ENCODE data around the gene SLC38A4.

DNA sequence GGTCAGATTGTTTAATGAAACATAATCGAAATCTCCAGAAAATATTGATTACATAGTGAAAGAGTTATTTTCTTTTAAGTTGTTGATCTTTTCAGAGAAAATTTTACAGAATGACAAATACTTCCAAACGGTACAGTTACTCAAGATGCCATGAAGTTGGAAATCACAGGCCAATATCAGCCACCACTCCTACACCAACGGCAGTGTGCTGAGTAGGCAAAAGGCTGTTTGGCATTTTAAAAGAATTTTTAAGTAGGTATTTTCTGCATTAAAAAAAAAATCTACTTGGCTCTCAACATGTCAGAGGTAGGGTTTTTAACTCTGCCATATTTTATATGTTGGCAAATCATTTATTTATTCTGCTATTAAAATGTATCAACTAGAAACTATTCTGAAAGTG lies 21.7 kb downstream of the SLC38A4 start:
- TF ChIP-seq, protein P1, sequence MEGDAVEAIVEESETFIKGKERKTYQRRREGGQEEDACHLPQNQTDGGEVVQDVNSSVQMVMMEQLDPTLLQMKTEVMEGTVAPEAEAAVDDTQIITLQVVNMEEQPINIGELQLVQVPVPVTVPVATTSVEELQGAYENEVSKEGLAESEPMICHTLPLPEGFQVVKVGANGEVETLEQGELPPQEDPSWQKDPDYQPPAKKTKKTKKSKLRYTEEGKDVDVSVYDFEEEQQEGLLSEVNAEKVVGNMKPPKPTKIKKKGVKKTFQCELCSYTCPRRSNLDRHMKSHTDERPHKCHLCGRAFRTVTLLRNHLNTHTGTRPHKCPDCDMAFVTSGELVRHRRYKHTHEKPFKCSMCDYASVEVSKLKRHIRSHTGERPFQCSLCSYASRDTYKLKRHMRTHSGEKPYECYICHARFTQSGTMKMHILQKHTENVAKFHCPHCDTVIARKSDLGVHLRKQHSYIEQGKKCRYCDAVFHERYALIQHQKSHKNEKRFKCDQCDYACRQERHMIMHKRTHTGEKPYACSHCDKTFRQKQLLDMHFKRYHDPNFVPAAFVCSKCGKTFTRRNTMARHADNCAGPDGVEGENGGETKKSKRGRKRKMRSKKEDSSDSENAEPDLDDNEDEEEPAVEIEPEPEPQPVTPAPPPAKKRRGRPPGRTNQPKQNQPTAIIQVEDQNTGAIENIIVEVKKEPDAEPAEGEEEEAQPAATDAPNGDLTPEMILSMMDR (IDR thresholded peaks at IDR 0.05; ENCODE audit: poor library complexity), result no peak
- no peak for TF ChIP-seq EZH2phosphoT487 (IDR thresholded peaks at IDR 0.05; ENCODE audit: low read depth, severe bottlenecking, unreplicated experiment)
